HG02938 (cell line): ENCODE data around the gene LMNA.
A peak's percentile ranks its signal among the peaks of the same experiment; 100 is the strongest.
"Not testable (repeated sequence)": the region's sequence is repeated elsewhere in the genome, so short reads cannot be mapped to it uniquely, and the experiment has no call there.

ENCODE experiments used
- ATAC-seq: cut with Tn5 transposase; IDR thresholded peaks from one replicate; pipeline ENCODE4 v1.9.1; 2021; ENCODE audit warnings: mild to moderate bottlenecking, moderate library complexity; ENCODE audit not compliant: unreplicated experiment

Gene LMNA

DNA sequence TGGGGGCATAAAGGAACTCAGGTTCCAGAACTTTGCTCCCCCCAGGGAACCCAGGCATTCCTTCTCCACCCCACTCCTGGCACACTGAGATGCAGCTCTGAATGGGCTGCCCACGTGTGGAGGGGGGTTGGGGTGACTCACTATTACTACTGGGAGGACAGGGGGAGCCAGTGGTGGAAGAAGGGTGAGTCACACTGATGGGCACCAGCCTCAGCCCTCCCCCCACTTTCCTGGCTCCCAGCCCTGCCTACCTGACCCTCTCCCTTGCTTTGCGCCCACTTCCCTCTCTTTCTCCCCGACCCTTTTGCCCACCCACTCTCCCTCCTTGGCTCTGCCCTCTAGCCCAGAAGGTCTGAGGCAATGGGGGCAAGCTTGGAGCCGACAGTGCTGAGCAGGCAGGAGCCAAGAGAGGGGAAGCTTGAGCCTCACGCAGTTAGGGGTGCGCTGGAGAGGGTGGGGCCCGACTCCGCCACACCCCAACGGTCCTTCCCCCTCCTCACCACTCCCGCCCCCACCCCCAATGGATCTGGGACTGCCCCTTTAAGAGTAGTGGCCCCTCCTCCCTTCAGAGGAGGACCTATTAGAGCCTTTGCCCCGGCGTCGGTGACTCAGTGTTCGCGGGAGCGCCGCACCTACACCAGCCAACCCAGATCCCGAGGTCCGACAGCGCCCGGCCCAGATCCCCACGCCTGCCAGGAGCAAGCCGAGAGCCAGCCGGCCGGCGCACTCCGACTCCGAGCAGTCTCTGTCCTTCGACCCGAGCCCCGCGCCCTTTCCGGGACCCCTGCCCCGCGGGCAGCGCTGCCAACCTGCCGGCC, at the start of gene LMNA:
Gene LMNA, plus strand, starts transcription at position 611 of the 818 bp plus-strand sequence. CDS start 208 bp downstream, outside the sequence.
- peak; percentile 78 for ATAC-seq

- ATAC-seq, result no peak
Measured at GRCh38 chr1:156065212-156065611, 49.3 kb upstream of the LMNA start.

GRCh38 chr1:156065871-156066270, 48.6 kb upstream of the LMNA start:
- ATAC-seq, result no peak

GRCh38 chr1:156067262-156067661, 47.2 kb upstream of the LMNA start:
- no peak for ATAC-seq

DNA sequence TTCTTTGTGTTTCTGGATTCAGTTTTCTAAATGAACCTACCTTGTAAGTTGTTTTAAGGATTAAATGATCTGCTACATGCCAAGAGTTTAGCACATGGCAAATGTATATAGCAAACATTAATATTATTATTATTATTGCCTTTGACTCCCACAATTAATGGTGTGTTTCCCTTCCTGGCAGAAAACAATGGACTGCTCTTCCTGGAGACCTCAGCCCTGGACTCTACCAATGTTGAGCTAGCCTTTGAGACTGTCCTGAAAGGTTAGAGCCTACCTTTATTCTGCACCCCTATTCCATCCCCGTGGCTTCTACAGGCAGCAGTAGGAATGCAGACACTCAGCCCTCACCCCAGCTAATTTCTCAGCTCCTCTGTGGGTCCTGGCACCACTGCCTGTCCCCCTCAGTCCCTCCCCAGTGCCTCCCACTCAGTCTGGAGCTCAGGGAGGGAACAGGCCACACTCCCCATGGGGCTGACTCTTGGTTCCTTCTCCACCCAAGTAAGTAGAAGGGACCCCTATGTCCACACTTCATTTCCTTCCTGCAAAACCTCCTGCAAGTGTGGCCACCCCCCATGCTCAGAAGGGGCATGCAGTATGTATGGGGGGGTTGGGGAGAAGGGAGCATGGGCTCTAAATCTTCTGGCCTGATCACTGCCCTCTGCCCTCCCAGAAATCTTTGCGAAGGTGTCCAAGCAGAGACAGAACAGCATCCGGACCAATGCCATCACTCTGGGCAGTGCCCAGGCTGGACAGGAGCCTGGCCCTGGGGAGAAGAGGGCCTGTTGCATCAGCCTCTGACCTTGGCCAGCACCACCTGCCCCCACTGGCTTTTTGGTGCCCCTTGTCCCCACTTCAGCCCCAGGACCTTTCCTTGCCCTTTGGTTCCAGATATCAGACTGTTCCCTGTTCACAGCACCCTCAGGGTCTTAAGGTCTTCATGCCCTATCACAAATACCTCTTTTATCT, 44.7 kb upstream of the LMNA start:
- no peak for ATAC-seq

DNA sequence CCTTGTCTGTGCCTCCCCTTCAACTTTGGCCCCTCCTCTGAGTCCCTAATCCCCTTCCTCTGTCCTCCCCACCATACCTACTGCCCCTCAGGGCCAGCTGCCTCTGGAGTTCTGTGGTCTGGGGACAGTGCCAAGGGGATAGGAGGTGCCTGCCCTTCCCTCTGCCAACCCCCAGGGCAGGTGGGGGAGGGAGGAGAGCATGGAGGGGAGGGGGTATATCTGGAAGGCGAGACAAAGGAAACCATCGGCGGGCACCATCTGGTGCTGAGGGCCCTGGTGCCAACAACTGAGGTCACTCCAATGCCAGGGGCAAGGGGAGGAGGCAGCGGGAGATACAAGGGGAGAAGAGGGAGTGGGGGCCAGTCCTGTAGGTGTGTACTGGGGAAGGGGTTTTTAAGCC, 44.0 kb upstream of the LMNA start:
- no peak for ATAC-seq

DNA sequence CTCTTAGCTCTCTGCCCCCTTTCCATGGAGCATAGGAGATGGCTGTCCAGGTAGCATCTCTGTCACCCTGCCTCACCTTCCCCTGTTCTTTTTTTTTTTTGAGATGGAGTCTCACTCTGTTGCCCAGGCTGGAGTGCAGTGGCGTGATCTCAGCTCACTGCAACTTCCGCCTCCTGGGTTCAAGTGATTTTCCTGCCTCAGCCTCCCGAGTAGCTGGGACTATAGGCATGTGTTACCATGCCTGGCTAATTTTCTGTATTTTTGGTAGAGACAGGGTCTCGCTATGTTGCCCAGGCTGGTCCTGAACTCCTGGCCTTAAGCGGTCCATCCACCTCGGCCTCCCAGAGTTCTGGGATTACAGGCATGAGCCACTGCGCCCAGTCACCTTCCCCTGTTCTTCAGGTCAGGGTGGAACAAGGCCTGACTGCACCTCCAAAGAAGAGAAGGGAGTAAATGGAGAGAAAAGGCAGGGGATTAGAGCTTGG, 43.1 kb upstream of the LMNA start:
- ATAC-seq, result not testable (repeated sequence)

DNA sequence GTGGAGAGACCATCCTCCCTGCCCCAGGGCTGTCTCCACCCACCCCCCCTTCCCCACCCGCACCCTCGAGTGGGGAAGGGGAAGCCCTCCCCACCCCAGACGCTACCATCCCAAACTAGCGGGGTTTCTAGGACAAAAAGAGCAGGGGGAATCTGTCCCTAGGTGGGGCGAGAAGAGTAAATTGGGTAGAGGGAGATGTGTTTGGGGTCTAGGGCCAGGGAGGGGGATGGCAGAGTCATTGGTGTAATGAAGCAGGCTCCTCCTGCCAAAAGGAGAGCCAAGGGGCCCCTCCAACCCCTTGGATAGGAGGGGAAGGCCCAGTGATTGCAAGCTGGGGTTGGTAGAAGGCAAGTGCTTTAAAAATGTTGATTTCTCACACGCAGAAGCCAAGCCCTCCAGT, 42.3 kb upstream of the LMNA start:
- no peak for ATAC-seq

DNA sequence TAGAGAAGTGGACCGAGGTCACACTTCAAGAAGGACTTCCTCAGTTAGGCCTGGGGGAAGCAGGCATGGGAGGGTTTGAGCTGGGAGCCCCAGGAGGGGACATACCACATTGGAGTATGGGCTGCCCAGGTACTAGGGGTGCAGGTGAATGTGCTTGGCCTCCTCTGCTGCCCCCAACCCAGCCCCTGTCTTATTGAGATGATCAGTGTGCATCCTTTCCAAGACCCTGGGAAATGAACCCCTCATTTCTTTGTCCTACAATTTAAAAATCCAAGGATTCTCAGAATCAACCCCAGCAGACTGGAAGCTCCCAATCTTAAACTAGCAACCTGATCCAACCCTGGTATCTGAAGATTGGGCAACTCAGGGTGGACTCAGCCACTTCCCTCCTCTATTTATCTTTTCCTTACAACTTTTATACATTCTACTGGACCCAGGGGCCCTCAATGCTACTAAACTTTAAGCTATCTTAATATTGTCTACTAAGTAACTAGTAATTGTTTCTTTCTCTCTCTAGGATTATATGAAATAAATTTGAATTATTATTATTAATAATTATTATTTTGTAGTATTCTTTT, 41.3 kb upstream of the LMNA start:
- ATAC-seq, result no peak

DNA sequence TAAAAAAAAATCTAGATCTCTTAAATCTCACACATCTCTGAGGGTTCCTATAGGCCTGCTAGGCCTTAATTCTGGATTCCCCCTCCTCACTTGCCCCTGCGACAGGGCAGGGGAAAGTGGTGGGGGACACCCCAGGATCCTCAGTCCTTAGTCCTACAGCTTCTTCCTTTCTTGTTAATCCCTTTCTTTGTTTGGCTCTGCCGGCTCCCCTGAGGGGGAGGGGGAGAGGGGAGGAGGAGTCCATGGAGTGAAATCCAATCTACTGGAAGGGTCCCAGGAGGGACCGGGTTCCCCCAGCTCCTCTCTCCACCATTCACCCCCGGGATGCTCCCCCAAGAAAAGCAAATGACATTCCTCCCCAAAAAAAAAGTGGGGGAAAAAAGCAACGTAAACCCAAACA, 40.8 kb upstream of the LMNA start:
- no peak for ATAC-seq

DNA sequence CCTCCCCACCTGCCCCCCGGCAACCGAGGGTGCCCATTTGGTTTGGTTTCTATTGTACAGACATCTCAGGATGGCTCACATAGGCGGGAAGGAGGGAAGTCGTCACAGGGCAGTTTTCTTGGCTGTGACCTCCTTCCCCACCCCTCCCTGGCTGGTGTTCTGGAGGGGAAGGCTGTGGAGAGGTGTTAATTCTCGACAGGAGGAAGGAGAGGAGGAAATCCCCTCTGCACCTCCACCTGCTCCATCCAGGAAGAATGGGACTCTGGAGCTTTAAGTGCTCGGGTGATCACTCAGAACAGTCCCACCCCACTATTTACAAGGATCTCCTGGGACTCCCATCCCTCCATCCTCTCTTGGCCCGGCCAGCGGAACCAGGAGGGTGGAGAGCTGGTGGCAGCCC, 39.9 kb upstream of the LMNA start:
- no peak for ATAC-seq

DNA sequence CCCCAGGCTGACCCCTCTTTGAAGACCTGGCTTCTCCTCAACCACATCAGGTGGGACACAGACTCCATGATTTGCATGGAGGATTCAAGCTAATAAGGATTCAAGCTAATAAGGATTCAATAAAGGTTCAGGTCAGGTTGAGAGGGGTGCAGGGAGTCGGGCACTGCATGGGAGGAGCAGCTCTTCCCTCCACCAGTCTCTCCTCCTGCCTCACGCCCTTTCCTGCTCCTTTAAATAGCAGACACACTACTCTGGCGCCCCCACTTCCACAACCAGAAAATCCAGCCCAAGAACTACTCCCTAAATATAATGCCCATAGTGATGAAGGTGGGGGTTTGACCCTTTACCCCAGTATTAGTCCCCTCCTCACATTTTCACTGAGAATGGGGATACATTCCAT, 39.3 kb upstream of the LMNA start:
- no peak for ATAC-seq

GRCh38 chr1:156075775-156076204, 38.7 kb upstream of the LMNA start:
- ATAC-seq, result no peak

DNA sequence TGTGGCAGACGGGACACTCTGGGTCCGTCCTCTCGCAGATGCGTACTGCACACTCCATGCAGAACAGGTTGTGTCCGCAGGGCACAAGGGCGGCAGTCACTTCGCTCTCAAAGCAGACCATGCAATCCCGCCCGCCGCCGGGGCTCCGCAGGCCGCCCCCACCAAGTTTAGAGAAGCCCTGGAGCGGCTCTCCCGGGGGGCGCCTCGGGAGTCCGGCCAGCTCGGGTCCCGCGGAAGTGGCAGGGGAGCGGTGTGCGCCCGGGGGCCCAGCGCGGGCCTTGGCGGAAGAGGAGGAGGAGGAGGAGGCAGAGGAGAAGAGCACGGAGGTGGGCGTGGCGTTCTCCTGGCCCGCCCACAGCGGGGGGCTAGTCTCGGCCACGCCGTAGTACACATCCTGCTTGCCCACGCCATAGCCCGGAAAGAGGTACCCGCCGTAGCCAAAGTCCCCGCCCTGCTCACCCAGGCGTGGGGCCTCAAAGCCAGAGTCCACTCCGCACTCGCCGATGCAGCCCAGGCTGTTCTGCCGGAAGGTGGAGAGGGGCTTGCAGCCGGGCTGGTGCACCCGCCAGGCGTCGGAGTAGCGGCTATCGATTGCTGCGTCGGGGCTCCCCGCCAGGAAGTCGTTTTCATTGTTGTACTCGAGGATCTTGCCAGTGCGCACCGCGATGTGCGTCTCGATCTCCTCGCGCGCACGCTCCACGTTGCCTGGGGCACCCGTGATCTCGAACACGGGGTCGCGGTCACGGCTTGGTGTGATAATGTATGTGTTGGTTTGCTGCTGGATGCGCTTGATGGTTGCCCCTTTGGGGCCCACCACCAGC, 37.7 kb upstream of the LMNA start:
- no peak for ATAC-seq

- ATAC-seq, result no peak
Measured at GRCh38 chr1:156077430-156077760, 37.1 kb upstream of the LMNA start.

- no peak for ATAC-seq
Measured at GRCh38 chr1:156078728-156079127, 35.8 kb upstream of the LMNA start.

DNA sequence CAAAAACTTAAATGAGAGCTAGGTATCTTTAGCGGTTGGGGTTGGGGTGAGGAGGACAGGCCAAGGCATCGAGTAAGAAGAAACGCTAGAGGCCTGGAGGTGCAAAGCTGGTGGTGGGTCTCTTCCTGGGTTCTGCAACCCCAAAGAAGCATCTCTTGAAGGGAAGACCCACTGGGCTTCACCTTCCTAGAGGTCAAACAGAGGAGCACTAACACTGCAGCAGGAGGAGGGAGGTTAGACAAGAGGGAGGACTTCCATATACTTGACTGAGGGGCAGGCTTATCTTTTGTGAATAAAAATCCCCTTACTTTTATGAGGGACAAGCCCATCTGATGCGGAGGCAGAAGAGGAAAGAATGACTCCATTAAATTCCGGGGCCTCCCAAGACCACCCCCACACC, 34.7 kb upstream of the LMNA start:
- ATAC-seq, result no peak

DNA sequence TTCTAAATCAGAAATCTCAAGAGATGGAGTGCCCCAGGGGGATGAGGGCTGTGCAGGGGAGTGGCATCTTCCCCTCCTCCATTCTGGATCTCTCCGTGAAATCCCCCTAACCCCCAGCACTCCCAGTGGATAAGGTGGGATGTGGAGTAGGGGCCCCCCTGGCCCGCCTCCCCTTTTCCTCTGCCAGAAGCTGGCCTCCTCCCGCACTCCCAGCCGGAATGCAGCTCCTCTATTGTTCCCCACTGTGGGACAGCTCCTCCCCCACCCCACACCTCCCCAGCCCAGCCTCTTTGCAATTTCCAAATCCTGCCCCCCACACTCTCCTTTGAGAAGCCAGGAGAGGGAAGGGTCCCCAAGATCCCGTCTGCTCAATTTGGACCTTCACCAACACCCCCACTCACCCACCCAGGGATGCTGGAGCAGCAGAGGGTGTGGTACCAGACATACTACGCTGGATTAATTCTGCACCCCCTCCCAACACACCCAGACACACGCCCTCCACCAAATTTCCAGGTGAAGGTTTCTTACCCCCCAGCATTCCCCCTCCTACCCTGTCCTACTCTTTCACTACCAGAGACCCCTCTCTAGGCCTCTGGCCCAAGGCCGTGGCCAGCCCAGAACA, 34.2 kb upstream of the LMNA start:
- no peak for ATAC-seq

GRCh38 chr1:156080863-156081179, 33.7 kb upstream of the LMNA start:
- no peak for ATAC-seq

GRCh38 chr1:156081180-156081916, 33.2 kb upstream of the LMNA start:
- no peak for ATAC-seq
